IPS-18a (cell line): ENCODE results near the gene SRRM3.
"Not testable (repeated sequence)": the region's sequence is repeated elsewhere in the genome, so short reads cannot be mapped to it uniquely, and the experiment has no call there.

Source experiments
- H3K27ac ChIP-seq: one replicate; pipeline ENCODE4 v1.5.1; 2013; ENCODE audit warnings: low read length
- H3K27me3 ChIP-seq: one replicate; pipeline ENCODE4 v1.6.1; 2013; ENCODE audit warnings: mild to moderate bottlenecking, low read length; ENCODE audit not compliant: control insufficient read depth, insufficient read depth
- H3K36me3 ChIP-seq: one replicate; pipeline ENCODE4 v1.6.1; 2013; ENCODE audit warnings: low read depth, low read length; ENCODE audit not compliant: control insufficient read depth
- H3K4me1 ChIP-seq: one replicate; pipeline ENCODE4 v1.6.1; 2013; ENCODE audit warnings: low read depth, low read length; ENCODE audit not compliant: control insufficient read depth
- H3K4me3 ChIP-seq: one replicate; pipeline ENCODE4 v1.5.1; 2013; ENCODE audit warnings: low read length
- H3K9ac ChIP-seq: one replicate; pipeline ENCODE4 v1.6.1; 2013; ENCODE audit warnings: mild to moderate bottlenecking, low read length, moderate library complexity
- H3K9me3 ChIP-seq: one replicate; pipeline ENCODE4 v1.6.1; 2013; ENCODE audit warnings: low read depth, low read length; ENCODE audit not compliant: control insufficient read depth

Gene SRRM3

DNA sequence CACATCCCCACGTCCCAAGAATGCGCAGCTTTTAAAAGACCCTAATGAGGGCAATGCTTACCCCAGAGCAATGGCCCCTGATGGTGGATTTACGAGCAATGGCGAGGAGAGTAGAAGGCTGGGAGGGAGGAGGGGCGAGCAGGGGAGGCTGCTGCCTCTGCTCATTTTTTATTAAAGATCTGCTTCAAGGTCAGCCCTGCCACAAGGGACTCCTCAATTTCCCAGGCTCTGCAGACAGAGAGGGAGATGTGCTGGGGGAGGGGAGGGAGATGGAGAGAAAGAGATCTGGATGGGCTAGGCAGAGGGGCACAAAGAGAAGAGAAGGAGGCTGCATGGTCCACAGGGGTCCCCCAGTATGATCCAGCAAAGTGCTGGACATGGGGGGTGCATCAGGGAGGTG is 7.8 kb upstream of the SRRM3 start:
- H3K9ac ChIP-seq: no peak overlapping the region
- H3K4me3 ChIP-seq: no peak overlapping the region
- no peaks in the 10 kb centered on the region for H3K9me3 ChIP-seq
- H3K27ac ChIP-seq: no peak overlapping the region
- H3K27me3 ChIP-seq: no peaks in the 10 kb centered on the region
- peaks cover 13% of the 10 kb centered on the region for H3K4me1 ChIP-seq
- no peaks in the 10 kb centered on the region for H3K36me3 ChIP-seq

- H3K9ac ChIP-seq: no peak overlapping the region
- H3K4me1 ChIP-seq: peaks cover 13% of the 10 kb centered on the region
- H3K9me3 ChIP-seq: no peaks in the 10 kb centered on the region
These were observed 4.9 kb upstream of the SRRM3 start for GRCh38 chr7:76196786-76197185.

GRCh38 chr7:76198202-76198601 is 3.5 kb upstream of the SRRM3 start:
- no peak overlapping the region for H3K4me3 ChIP-seq
- H3K9ac ChIP-seq: no peak overlapping the region
- no peaks in the 10 kb centered on the region for H3K36me3 ChIP-seq
- peaks cover 17% of the 10 kb centered on the region for H3K4me1 ChIP-seq
- no peak overlapping the region for H3K27ac ChIP-seq
- no peaks in the 10 kb centered on the region for H3K9me3 ChIP-seq
- no peaks in the 10 kb centered on the region for H3K27me3 ChIP-seq

More at GRCh38 chr7:76196786-76197185, 4.9 kb upstream of the SRRM3 start:
- Histone ChIP-seq H3K36me3 (no peaks in the 10 kb centered on the region), H3K4me3 (no peak overlapping the region), H3K27me3 (no peaks in the 10 kb centered on the region), H3K27ac (no peak overlapping the region)

DNA sequence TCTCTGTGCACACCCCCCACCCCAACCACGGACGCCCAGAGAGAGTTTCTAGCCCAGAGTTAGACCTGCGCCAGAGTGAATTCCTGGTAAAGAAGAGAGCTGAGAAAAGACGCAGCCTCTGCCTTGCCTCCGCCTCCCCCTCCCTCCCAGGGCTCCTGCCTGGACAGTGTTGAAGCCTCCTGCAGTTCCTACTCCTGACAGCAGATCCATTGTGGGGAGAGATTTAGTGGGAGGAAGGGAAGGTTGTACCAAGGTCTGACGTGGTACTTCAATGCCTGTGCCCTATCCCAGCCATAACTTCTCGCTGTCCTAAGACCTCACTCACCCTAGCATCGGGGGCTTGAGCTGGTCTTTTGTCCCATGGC is 952 bp downstream of the SRRM3 start:
- no peak overlapping the region for H3K4me3 ChIP-seq
- H3K27ac ChIP-seq: no peak overlapping the region
- H3K27me3 ChIP-seq: peaks cover 4% of the 10 kb centered on the region
- no peaks in the 10 kb centered on the region for H3K36me3 ChIP-seq
- H3K9me3 ChIP-seq: no peaks in the 10 kb centered on the region
- no peak overlapping the region for H3K9ac ChIP-seq
- H3K4me1 ChIP-seq: peaks cover 10% of the 10 kb centered on the region

DNA sequence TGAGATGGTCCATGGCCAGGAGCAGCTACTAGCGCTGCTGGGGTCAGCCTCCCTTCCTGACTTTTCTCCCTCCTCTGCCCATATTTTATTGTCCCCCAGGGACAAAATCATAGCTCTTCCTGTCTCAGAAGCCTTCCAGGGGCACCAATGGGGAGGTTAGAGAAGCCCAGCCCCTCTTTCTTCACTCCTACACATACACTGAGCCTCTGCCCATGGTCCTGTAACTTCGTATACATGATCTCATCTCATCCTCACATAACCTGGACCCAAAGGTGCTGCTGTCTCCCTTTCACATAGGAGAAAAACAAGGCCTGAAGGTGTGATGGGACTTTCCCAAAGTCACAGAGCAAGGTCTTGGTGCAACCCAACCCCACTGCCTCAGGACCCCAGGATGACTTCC is 2.5 kb downstream of the SRRM3 start:
- Histone ChIP-seq H3K27me3 (peaks cover 4% of the 10 kb centered on the region), H3K4me3 (no peak overlapping the region), H3K4me1 (peaks cover 4% of the 10 kb centered on the region), H3K27ac (no peak overlapping the region), H3K36me3 (no peaks in the 10 kb centered on the region), H3K9me3 (no peaks in the 10 kb centered on the region), H3K9ac (no peak overlapping the region)

DNA sequence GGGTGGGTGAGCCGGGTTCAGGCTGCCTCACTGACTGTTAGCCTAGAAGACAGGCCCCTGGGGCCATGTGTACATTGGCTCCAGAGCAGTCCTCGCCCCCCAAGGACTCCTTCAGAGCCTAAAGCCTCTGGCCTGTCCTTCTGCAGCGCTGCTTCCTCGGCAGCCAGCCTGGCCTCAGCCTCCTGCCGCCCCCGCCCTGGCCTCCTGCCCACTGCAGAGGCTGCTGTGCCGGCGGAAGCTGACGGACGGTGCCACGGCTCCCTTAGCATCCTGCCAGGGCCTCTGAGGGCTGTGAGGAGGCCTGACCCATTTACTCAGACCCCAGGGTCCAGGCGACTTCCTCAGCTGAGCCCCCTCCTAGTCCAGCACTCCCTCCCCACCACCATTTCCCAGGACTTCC is 4.9 kb downstream of the SRRM3 start:
- H3K27me3 ChIP-seq: peaks cover 4% of the 10 kb centered on the region
- H3K36me3 ChIP-seq: no peaks in the 10 kb centered on the region
- no peak overlapping the region for H3K4me3 ChIP-seq
- H3K9ac ChIP-seq: no peak overlapping the region
- H3K4me1 ChIP-seq: peaks cover 4% of the 10 kb centered on the region
- no peaks in the 10 kb centered on the region for H3K9me3 ChIP-seq
- H3K27ac ChIP-seq: no peak overlapping the region

- no peaks in the 10 kb centered on the region for H3K36me3 ChIP-seq
- no peak overlapping the region for H3K4me3 ChIP-seq
- no peaks in the 10 kb centered on the region for H3K9me3 ChIP-seq
- no peaks in the 10 kb centered on the region for H3K4me1 ChIP-seq
- H3K9ac ChIP-seq: no peak overlapping the region
- H3K27me3 ChIP-seq: peaks cover 4% of the 10 kb centered on the region
- H3K27ac ChIP-seq: no peak overlapping the region
These were observed 7.6 kb downstream of the SRRM3 start for GRCh38 chr7:76209310-76209709.

DNA sequence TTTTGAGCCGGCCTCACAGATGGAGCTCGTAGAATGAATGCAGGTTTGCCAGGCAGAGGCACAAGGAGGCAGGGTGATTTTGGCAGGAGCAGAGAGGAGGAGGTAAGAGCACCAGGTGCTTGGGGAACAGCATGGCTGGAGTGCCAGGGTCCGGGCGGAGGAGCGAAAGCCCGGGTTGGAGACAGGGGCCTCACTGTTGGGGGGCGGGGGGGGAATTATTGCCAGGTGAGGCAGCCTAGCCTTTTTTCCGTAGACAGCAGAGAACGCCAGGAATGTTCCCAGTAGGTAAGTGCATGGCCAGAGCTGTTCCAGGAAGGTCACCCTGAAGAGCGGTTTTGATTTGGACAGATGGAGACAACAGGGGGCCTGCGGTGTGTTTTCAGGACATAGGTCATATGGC is 9.5 kb downstream of the SRRM3 start:
- H3K36me3 ChIP-seq: no peaks in the 10 kb centered on the region
- peaks cover under 1% of the 10 kb centered on the region for H3K4me1 ChIP-seq
- no peaks in the 10 kb centered on the region for H3K9me3 ChIP-seq
- no peak overlapping the region for H3K4me3 ChIP-seq
- H3K27me3 ChIP-seq: no peaks in the 10 kb centered on the region
- no peak overlapping the region for H3K9ac ChIP-seq
- no peak overlapping the region for H3K27ac ChIP-seq

GRCh38 chr7:76215349-76215748 is 13.7 kb downstream of the SRRM3 start:
- not testable (repeated sequence) for H3K9ac ChIP-seq, H3K9me3 ChIP-seq, H3K4me3 ChIP-seq, H3K27me3 ChIP-seq, H3K27ac ChIP-seq, H3K36me3 ChIP-seq
- peaks cover 24% of the 10 kb centered on the region for H3K4me1 ChIP-seq

DNA sequence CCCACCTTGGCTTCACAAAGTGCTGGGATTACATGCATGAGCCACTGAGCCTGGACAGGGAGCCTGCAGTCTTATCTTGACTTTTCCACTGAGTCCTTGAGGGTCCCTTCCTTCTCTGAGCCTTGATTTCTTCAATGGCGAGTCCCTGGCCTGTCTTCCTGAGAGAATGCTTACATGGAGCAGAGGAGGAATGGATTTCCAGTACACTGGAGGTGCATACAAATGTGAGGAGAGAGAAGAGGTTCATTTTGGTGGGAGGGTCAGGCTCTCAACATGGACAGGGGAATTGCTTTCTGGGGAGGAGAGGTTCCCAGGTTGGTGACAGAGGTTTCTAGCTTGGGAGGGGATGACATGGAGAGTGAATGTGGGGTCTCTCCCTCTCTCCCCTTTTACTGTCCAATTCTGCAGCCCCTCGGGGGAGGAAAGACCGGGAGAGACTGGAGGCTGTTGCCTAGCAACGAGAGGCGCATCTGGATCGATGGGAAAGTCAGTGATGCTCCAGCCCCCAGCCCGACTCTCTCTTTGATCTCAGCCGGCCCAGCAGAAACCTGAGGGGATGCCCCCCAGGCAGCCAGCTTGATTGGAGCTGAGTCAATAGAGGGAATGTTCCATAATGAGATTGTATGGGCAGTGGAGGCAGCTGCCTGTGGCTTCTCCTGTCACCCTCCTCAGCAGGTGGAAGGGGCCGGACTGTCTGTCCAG is 14.8 kb downstream of the SRRM3 start:
- no peaks in the 10 kb centered on the region for H3K27me3 ChIP-seq
- no peak overlapping the region for H3K27ac ChIP-seq

GRCh38 chr7:76217942-76218566 is 16.4 kb downstream of the SRRM3 start:
- Histone ChIP-seq H3K4me1 (peaks cover 28% of the 10 kb centered on the region), H3K9ac (no peak overlapping the region), H3K9me3 (no peaks in the 10 kb centered on the region), H3K27me3 (no peaks in the 10 kb centered on the region), H3K27ac (no peak overlapping the region), H3K36me3 (no peaks in the 10 kb centered on the region), H3K4me3 (no peak overlapping the region)

More for the DNA sequence above, 14.8 kb downstream of the SRRM3 start:
- Histone ChIP-seq H3K9me3 (no peaks in the 10 kb centered on the region), H3K9ac (no peak overlapping the region), H3K36me3 (no peaks in the 10 kb centered on the region), H3K4me1 (peaks cover 27% of the 10 kb centered on the region), H3K4me3 (no peak overlapping the region)
